ENCODE measurements around the gene REEP5. TPM values are rescaled to one million over a fixed set of nuclear protein-coding genes. Genes with fewer than 3 reads are reported as not detected.

Gene REEP5
- total RNA-seq, 1 experiment from 2014 or later, result 85.2 TPM

- no peaks in the 10 kb centered on the region for H3K27me3 ChIP-seq (ENCODE audit: low read length)
Measured at GRCh38 chr5:112863549-112863948, 58.5 kb downstream of the REEP5 start.

GRCh38 chr5:112862085-112862484 is 59.9 kb downstream of the REEP5 start:
- POLR2A ChIA-PET (ENCODE audit: unreplicated experiment), result no interaction called here
- H3K9me2 ChIP-seq (replicated peaks; ENCODE audit: low read length), result no peaks in the 10 kb centered on the region
- no peak for TF ChIP-seq CTCF (conservative IDR thresholded peaks at IDR 0.05; ENCODE audit: low read depth, low read length)
- no peak for TF ChIP-seq EZH2phosphoT487 (IDR thresholded peaks at IDR 0.05; ENCODE audit: borderline replicate concordance, low read length)
- no peak for TF ChIP-seq EZH2 (IDR thresholded peaks at IDR 0.05; ENCODE audit: low read length, unreplicated experiment)
- no peak overlapping the region for H3K27ac ChIP-seq (ENCODE audit: low read length)
- no peaks in the 10 kb centered on the region for H3F3A ChIP-seq (ENCODE audit: low read length, unreplicated experiment)
- peaks cover 10% of the 10 kb centered on the region; the same call in 1 of the 2 replicates for H4K20me1 ChIP-seq (ENCODE audit: low read length)
- H3K79me2 ChIP-seq (ENCODE audit: low read length), result peaks cover 48% of the 10 kb centered on the region
- peak overlapping the region; percentile 98 for H3K4me3 ChIP-seq (ENCODE audit: low read length)
- H3K4me2 ChIP-seq (ENCODE audit: low read length), result peak overlapping the region; percentile 84
- peaks cover 16% of the 10 kb centered on the region for H3K4me1 ChIP-seq (ENCODE audit: insufficient read depth, low read length)
- no peak for DNase-seq
- peaks cover 32% of the 10 kb centered on the region for H3K36me3 ChIP-seq (ENCODE audit: low read depth, low read length)
- no peaks in the 10 kb centered on the region for H3K9me3 ChIP-seq (ENCODE audit: low read length)
- H3K9ac ChIP-seq (ENCODE audit: low read length), result peak overlapping the region; percentile 97
- H2AFZ ChIP-seq (ENCODE audit: low read length), result no peak overlapping the region
- no TSS peak for BruUV-seq (replicated peaks)
- no peak for ATAC-seq
- H3K27me3 ChIP-seq (ENCODE audit: low read length), result no peaks in the 10 kb centered on the region
- intact Hi-C loops (cut with micrococcal nuclease), result loop anchor here (5.0 kb wide), 2 partner anchors 60 to 115 kb away; partner anchors contain the start of genes DCP2 and REEP5
- CTCF ChIA-PET, result no interaction called here

More at GRCh38 chr5:112863549-112863948, 58.5 kb downstream of the REEP5 start:
- Histone ChIP-seq H3K4me1 (ENCODE audit: insufficient read depth, low read length) (peaks cover 16% of the 10 kb centered on the region), H3K27ac (ENCODE audit: low read length) (no peak overlapping the region), H3K79me2 (ENCODE audit: low read length) (peaks cover 48% of the 10 kb centered on the region), H3K36me3 (ENCODE audit: low read depth, low read length) (peaks cover 44% of the 10 kb centered on the region), H3K9me2 (replicated peaks; ENCODE audit: low read length) (no peaks in the 10 kb centered on the region), H3K9ac (ENCODE audit: low read length) (no peak overlapping the region), H3K4me3 (ENCODE audit: low read length) (peak overlapping the region; percentile 98; the same call in 1 of the 2 replicates), H3K9me3 (ENCODE audit: low read length) (no peaks in the 10 kb centered on the region), H3K4me2 (ENCODE audit: low read length) (peak overlapping the region; percentile 84), H4K20me1 (ENCODE audit: low read length) (peaks cover 10% of the 10 kb centered on the region; the same call in 1 of the 2 replicates), H3F3A (ENCODE audit: low read length, unreplicated experiment) (no peaks in the 10 kb centered on the region), H2AFZ (ENCODE audit: low read length) (no peak overlapping the region)
- ATAC-seq (no peak), DNase-seq (no peak)
- intact Hi-C loops (cut with micrococcal nuclease), result loop anchor here (5.0 kb wide), 2 partner anchors 59 to 114 kb away; partner anchors contain the start of genes DCP2 and REEP5
- TF ChIP-seq CTCF (conservative IDR thresholded peaks at IDR 0.05; ENCODE audit: low read depth, low read length), result no peak
- no peak for TF ChIP-seq EZH2phosphoT487 (IDR thresholded peaks at IDR 0.05; ENCODE audit: borderline replicate concordance, low read length)
- no peak for TF ChIP-seq EZH2 (IDR thresholded peaks at IDR 0.05; ENCODE audit: low read length, unreplicated experiment)
- no TSS peak for BruUV-seq (replicated peaks)
- POLR2A ChIA-PET (ENCODE audit: unreplicated experiment), result no interaction called here
- CTCF ChIA-PET, result no interaction called here

GRCh38 chr5:112861638-112861985 is 60.4 kb downstream of the REEP5 start:
- Histone ChIP-seq H2AFZ (ENCODE audit: low read length) (peak overlapping the region; percentile 98), H3K27me3 (ENCODE audit: low read length) (no peaks in the 10 kb centered on the region), H3K27ac (ENCODE audit: low read length) (peak overlapping the region; percentile 41), H3K9ac (ENCODE audit: low read length) (peak overlapping the region; percentile 97), H3K4me3 (ENCODE audit: low read length) (peak overlapping the region; percentile 98), H3K9me2 (replicated peaks; ENCODE audit: low read length) (no peaks in the 10 kb centered on the region), H3K36me3 (ENCODE audit: low read depth, low read length) (peaks cover 28% of the 10 kb centered on the region), H3F3A (ENCODE audit: low read length, unreplicated experiment) (no peaks in the 10 kb centered on the region), H3K4me1 (ENCODE audit: insufficient read depth, low read length) (peaks cover 16% of the 10 kb centered on the region), H3K4me2 (ENCODE audit: low read length) (peak overlapping the region; percentile 84), H3K9me3 (ENCODE audit: low read length) (no peaks in the 10 kb centered on the region), H4K20me1 (ENCODE audit: low read length) (peaks cover 10% of the 10 kb centered on the region; the same call in 1 of the 2 replicates), H3K79me2 (ENCODE audit: low read length) (peaks cover 48% of the 10 kb centered on the region)
- DNase-seq, result no peak
- CTCF ChIA-PET, result no interaction called here
- POLR2A ChIA-PET (ENCODE audit: unreplicated experiment), result no interaction called here
- intact Hi-C loops (cut with micrococcal nuclease), result loop anchor here (5.0 kb wide), 2 partner anchors 61 to 116 kb away; partner anchors contain the start of genes DCP2 and REEP5
- no peak for TF ChIP-seq CTCF (conservative IDR thresholded peaks at IDR 0.05; ENCODE audit: low read depth, low read length)
- no peak for TF ChIP-seq EZH2 (IDR thresholded peaks at IDR 0.05; ENCODE audit: low read length, unreplicated experiment)
- no peak for TF ChIP-seq EZH2phosphoT487 (IDR thresholded peaks at IDR 0.05; ENCODE audit: borderline replicate concordance, low read length)
- no peak for ATAC-seq
- TSS peak; percentile 65 for BruUV-seq (replicated peaks)
